Activated effector memory CD4-positive, alpha-beta T cell treated with anti-CD3 and anti-CD28 coated beads, Interleukin-2, amount 50 U/mL, for 16 hours (primary cell): ENCODE measurements around the gene MBTPS1.

ENCODE experiments used
- DNase-seq: peaks from one replicate; pipeline ENCODE4 v3.0.0-alpha.2; 2020

The MBTPS1 gene

GRCh38 chr16:84095466-84095865, 21.3 kb downstream of the MBTPS1 start:
- DNase-seq: no peak

DNA sequence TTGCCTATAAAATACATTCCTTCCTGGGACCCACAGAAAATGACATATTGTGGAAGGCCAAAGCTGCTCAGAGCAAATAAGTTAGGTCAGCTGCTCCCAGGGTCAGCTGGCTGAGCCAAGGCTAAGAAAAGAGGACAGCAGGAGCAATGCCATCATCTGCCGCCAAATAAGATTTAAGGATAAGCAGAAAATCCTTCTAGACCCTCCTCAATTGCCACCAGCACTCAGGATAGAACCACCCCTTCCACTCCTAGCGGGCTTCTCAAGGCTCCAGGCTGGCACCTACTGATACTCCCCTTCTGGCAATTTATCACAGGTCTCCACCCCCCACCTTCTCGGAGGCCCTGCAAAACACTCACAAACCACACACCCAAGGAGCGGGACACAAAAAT, 22.9 kb downstream of the MBTPS1 start:
- DNase-seq: no peak

DNA sequence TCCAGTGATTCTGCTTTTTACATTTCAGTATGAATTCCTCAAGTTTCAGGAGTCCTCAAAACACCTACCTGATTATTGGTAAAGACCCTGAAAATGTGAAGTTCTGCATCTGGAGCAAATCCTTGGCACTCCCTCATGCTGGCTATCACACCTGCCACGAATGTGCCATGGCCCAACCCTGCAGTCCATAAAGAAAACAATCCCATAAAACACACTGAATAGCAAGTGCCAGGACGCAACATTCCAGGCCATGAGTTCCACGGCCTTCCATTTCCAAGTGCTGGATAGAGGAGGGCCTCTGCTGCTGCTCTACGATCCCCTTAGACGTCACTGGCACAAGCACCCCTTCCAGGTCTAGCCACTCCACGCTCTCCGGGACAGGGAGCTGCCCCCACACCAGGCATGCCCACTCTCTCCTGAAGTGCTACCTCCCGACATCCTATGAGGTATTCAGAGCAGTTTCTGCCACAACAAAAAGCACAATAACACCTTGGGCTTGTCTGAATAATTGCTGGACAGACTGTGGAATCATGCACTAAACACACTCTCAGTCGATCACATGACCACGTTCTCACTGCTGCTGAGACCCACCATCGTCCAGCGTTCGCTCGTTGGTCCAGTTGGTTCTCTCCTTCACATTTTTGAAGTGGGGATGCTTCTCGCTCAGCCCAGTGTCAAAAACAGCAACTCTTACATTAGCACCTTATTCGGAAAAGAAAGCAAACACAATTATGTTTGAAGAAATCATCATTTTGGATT, 23.4 kb downstream of the MBTPS1 start:
- DNase-seq: no peak

- no peak for DNase-seq
Measured at GRCh38 chr16:84091460-84091859, 25.3 kb downstream of the MBTPS1 start.

GRCh38 chr16:84090211-84090610, 26.5 kb downstream of the MBTPS1 start:
- DNase-seq: no peak

- peak; percentile 74 for DNase-seq
Measured at GRCh38 chr16:84088695-84089395, 27.9 kb downstream of the MBTPS1 start.

GRCh38 chr16:84087466-84088151, 29.1 kb downstream of the MBTPS1 start:
- no peak for DNase-seq

GRCh38 chr16:84087001-84087400, 29.7 kb downstream of the MBTPS1 start:
- DNase-seq: no peak

DNA sequence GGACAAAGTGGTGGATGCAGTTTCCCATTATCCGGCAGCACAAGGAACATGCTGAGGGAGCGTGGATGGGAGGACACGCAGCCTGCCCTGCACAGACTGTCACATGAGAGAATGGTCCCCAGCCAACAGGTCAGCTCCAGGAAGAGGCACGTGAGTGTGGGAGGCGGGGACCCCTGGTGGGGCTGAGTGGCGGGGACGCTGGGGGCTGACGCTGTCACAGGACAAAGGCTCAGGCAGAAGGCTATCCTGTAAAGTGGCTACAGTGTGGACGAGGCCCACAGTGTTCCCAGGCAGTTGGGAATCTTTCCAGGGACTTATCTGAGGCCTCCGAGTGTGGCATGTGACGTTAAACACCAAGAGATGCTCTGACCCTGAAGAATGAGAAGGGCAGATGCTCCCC, 30.4 kb downstream of the MBTPS1 start:
- DNase-seq: no peak

DNA sequence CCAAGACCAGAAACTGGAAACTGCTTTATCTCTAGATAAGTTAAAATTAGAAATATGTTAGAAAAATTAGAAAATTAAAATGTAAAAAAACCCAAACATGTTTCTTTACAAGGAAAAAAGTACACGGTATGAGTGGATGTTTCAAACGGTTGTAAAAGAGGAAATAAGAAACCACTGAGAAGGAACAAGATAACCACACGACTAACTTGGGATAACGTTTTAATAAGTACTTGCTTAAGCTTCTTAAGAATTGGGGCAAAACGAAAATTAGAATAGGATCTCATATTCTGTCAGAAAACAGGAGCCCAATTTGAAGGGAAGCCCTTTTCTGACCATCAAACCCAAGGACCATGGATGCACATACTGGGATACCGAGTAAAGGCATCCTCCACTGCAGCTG, 31.0 kb downstream of the MBTPS1 start:
- DNase-seq: no peak

DNA sequence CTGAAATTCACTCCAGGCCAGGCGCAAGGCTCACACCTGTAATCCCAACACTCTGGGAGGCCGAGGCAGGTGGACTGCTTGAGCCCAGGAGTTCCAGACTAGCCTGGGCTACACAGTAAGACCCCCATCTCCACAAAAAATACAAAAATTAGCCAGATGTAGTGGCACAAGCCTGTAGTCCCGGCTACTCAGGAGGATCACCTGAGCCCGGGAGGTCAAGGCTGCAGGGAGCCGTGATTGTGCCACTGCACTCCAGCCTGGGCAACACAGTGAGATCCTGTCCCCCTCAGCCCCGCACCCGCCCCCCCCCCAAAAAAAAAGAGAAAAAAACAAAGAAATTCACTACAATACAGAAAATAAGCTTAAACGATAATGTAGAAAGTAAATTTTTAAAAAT, 31.5 kb downstream of the MBTPS1 start:
- no peak for DNase-seq

- peak; percentile 88 for DNase-seq
Measured at GRCh38 chr16:84084570-84085270, 32.0 kb downstream of the MBTPS1 start.

DNA sequence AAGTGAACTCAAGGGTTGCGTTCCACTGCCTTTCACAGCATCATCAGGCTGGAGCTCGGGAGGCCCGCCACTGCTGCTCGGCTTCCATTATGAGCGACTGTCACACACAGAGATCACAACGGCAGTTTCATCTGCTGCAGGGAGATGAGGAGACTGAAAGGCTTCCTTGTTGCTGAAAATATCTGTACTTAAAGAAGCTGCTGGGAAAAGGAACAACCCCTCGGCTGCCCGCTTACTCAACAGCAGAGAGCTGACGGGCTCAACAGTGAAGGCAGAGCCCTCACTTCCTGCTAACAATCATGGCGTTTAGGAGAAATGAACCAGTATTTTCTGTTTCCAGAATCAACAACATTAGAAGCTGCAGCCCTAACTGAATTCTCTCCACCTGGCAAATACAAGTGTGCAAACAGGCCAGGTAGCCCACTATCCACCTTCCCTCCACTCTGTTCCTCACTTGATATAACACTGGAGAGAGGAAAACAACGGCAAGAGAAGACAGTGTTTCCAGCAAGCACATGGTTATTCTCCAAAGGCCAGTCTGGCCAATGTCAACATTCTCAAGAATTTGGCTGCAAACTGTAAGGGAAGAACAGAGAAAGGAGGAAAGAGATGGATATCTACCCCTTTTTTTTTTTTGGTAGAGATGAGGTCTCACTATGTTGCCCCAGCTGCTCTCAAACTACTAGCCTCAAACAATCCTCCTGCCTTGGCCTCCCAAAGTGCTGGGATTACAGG, 33.7 kb downstream of the MBTPS1 start:
- no peak for DNase-seq

- no peak for DNase-seq
Measured at GRCh38 chr16:84082110-84082509, 34.6 kb downstream of the MBTPS1 start.

GRCh38 chr16:84081446-84081989, 35.2 kb downstream of the MBTPS1 start:
- DNase-seq: no peak

- DNase-seq: no peak
Measured at GRCh38 chr16:84080813-84081212, 35.9 kb downstream of the MBTPS1 start.

- DNase-seq: no peak
Measured at GRCh38 chr16:84080378-84080777, 36.4 kb downstream of the MBTPS1 start.

- no peak for DNase-seq
Measured at GRCh38 chr16:84079664-84080063, 37.1 kb downstream of the MBTPS1 start.

DNA sequence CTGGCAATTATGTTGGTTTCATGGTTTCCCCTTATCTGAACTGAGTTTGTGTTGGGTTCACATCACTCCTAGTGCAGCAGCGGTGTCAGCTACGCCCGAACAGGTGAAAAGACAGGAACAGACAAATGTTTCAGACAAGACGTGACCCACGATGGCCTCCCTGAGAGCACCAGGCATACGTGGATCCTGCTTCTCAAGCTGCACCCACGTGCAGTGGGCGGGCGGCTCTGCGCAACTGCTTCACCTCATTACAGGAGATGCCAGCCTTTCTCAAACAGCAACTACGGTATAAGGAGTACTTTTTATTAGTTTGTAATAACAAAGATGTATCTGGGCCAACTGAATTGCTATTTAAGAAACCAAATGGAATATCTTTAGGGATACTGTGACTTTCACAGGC, 41.4 kb downstream of the MBTPS1 start:
- no peak for DNase-seq

GRCh38 chr16:84074721-84075120, 42.0 kb downstream of the MBTPS1 start:
- DNase-seq: no peak

- DNase-seq: no peak
Measured at GRCh38 chr16:84072014-84072413, 44.7 kb downstream of the MBTPS1 start.

- no peak for DNase-seq
Measured at GRCh38 chr16:84071121-84071520, 45.6 kb downstream of the MBTPS1 start.
